ENCODE results near the gene ALLC. TPM values are rescaled to one million over a fixed set of nuclear protein-coding genes. Genes with fewer than 3 reads are reported as not detected.

The ALLC gene
- total RNA-seq, 4 donors from 2014 or later: not detected

GRCh38 chr2:3747826-3748225, 89.8 kb downstream of the ALLC start:
- TF ChIP-seq CTCF (IDR thresholded peaks at IDR 0.05; ENCODE audit: low read depth): no peak

GRCh38 chr2:3749201-3749600, 91.2 kb downstream of the ALLC start:
- no peak for TF ChIP-seq CTCF (IDR thresholded peaks at IDR 0.05; ENCODE audit: low read depth)

GRCh38 chr2:3751251-3751650, 93.3 kb downstream of the ALLC start:
- no peak for TF ChIP-seq CTCF (IDR thresholded peaks at IDR 0.05; ENCODE audit: low read depth)

- no peak for TF ChIP-seq CTCF (IDR thresholded peaks at IDR 0.05; ENCODE audit: low read depth)
Measured at GRCh38 chr2:3751806-3752205, 93.8 kb downstream of the ALLC start.

Small RNAs within 50 kb of the gene (small RNA-seq; reads per million reads assigned to genes)
- not detected for gene TMSB4XP2

Other genes starting within 250 kb of the ALLC start
- 10 to 100 TPM; 40.6 to 92.4 (median 77.6) TPM for gene ADI1, start 138.7 kb upstream of the ALLC start, total RNA-seq
- gene RNASEH1, start 99.9 kb upstream of the ALLC start, total RNA-seq: 10 to 100 TPM; 16.0 to 26.4 (median 21.4) TPM
- 1,000 to 10,000 TPM; 2,941 to 3,780 (median 3,507) TPM for gene RPS7, start 82.9 kb upstream of the ALLC start, total RNA-seq
- gene COLEC11, start 63.1 kb upstream of the ALLC start, total RNA-seq: 1 to 10 TPM; 1.1 to 9.8 (median 2.3) TPM
- gene DCDC2C, start 45.4 kb downstream of the ALLC start, total RNA-seq: not detected